PC-3 (cell line): ENCODE data around the gene TNFAIP3. TPM values are rescaled to one million over a fixed set of nuclear protein-coding genes. Genes with fewer than 3 reads are reported as not detected.

Experiments
- ATAC-seq: fragments of 200-7000 bp; cut with Tn5 transposase; 2 replicates; pipeline ENCODE4 v1.9.1; 2020; ENCODE audit warnings: mild to moderate bottlenecking, moderate library complexity
- BruUV-seq: library from RNA; stranded (reverse); fragments of 400-500 nt; replicated peaks from 2 replicates; lab custom pipeline; 2021; lab: Mats Ljungman, UMichigan
- CTCF ChIA-PET: fragments of 300-600 bp; sonication (Branson Sonifier 250); formaldehyde crosslinking; loops from one replicate; lab custom pipeline; 2022; ENCODE audit warnings: antibody characterized with exemption; lab: Charles Lee
- POLR2A ChIA-PET: fragments of 300-600 bp; sonication (Branson Sonifier 250); formaldehyde crosslinking; loops from one replicate; lab custom pipeline; 2022; ENCODE audit warnings: antibody characterized with exemption; ENCODE audit not compliant: unreplicated experiment; lab: Charles Lee
- DNase-seq: peaks from one replicate; pipeline ENCODE4 v3.0.0-alpha.2; 2015
- H2AFZ ChIP-seq: fragments of 300-600 bp; sonication (generic); 2 replicates; pipeline ENCODE4 v1.6.0; 2016; ENCODE audit warnings: antibody characterized with exemption, low read length
- H3F3A ChIP-seq: fragments of 300-600 bp; sonication (generic); one replicate; pipeline ENCODE4 v1.6.0; 2017; ENCODE audit warnings: antibody characterized with exemption, low read length, control low read depth, mild to moderate bottlenecking; ENCODE audit not compliant: unreplicated experiment
- H3K27ac ChIP-seq: fragments of 300-600 bp; sonication (generic); 2 replicates; pipeline ENCODE4 v1.5.1; 2016; ENCODE audit warnings: mild to moderate bottlenecking, low read length
- H3K27me3 ChIP-seq: fragments of 300-600 bp; sonication (generic); 2 replicates; pipeline ENCODE4 v1.6.1; 2016; ENCODE audit warnings: low read length, mixed read lengths
- H3K36me3 ChIP-seq: fragments of 300-600 bp; sonication (generic); 2 replicates; pipeline ENCODE4 v1.6.1; 2016; ENCODE audit warnings: low read depth, mixed run types, low read length, mixed read lengths
- H3K4me1 ChIP-seq: fragments of 300-600 bp; sonication (generic); 2 replicates; pipeline ENCODE4 v1.5.1; 2016; ENCODE audit warnings: low read length; ENCODE audit not compliant: insufficient read depth
- H3K4me2 ChIP-seq: fragments of 300-600 bp; sonication (generic); 2 replicates; pipeline ENCODE4 v1.6.0; 2016; ENCODE audit warnings: low read length
- H3K4me3 ChIP-seq: fragments of 300-600 bp; sonication (generic); 2 replicates; pipeline ENCODE4 v1.5.1; 2016; ENCODE audit warnings: mild to moderate bottlenecking, low read length, mixed read lengths
- H3K79me2 ChIP-seq: fragments of 300-600 bp; sonication (generic); 2 replicates; pipeline ENCODE4 v1.6.1; 2017; ENCODE audit warnings: low read length, mixed read lengths
- H3K9ac ChIP-seq: fragments of 300-600 bp; sonication (generic); 2 replicates; pipeline ENCODE4 v1.6.0; 2016; ENCODE audit warnings: mild to moderate bottlenecking, low read length
- H3K9me2 ChIP-seq: fragments of 300-600 bp; sonication (generic); replicated peaks from 2 replicates; pipeline ENCODE4 v1.6.1; 2016; ENCODE audit warnings: mixed run types, low read length, mixed read lengths
- H3K9me3 ChIP-seq: fragments of 300-600 bp; sonication (generic); 2 replicates; pipeline ENCODE4 v1.6.1; 2016; ENCODE audit warnings: low read length, mixed read lengths
- H4K20me1 ChIP-seq: fragments of 300-600 bp; sonication (generic); 2 replicates; pipeline ENCODE4 v1.6.1; 2016; ENCODE audit warnings: low read length, mixed read lengths
- EZH2 ChIP-seq: fragments of 300-600 bp; sonication (generic); IDR thresholded peaks from one replicate; pipeline ENCODE4 v1.6.1; 2017; ENCODE audit warnings: antibody characterized with exemption, mild to moderate bottlenecking, low read length; ENCODE audit not compliant: unreplicated experiment
- EZH2phosphoT487 ChIP-seq: fragments of 300-600 bp; sonication (generic); IDR thresholded peaks from 2 replicates; pipeline ENCODE4 v1.6.1; 2018; ENCODE audit warnings: mild to moderate bottlenecking, antibody characterized with exemption, low read length, borderline replicate concordance
- intact Hi-C: fragments of 100-400 bp; cut with micrococcal nuclease; formaldehyde crosslinking; loops from 2 replicates; pipeline ENCODE4 v1.9.0; 2023
- total RNA-seq: library from RNA; depleted of rRNA; stranded (reverse); fragments of >200 nt; gene quantifications from 2 replicates; pipeline ENCODE4 v1.2.3, GENCODE V29; 2014
- TF ChIP-seq, protein P1 (sequence below): fragments of 300-600 bp; sonication (generic); conservative IDR thresholded peaks from 2 replicates; pipeline ENCODE4 v1.5.1; 2017; ENCODE audit warnings: antibody characterized with exemption, low read depth, mild to moderate bottlenecking, low read length

The TNFAIP3 gene
- total RNA-seq, 1 experiment from 2014 or later = 21.9 TPM

GRCh38 chr6:137919502-137919823, 52.4 kb downstream of the TNFAIP3 start:
- TF ChIP-seq EZH2phosphoT487 (no peak), EZH2 (no peak)
- TF ChIP-seq, protein P1, sequence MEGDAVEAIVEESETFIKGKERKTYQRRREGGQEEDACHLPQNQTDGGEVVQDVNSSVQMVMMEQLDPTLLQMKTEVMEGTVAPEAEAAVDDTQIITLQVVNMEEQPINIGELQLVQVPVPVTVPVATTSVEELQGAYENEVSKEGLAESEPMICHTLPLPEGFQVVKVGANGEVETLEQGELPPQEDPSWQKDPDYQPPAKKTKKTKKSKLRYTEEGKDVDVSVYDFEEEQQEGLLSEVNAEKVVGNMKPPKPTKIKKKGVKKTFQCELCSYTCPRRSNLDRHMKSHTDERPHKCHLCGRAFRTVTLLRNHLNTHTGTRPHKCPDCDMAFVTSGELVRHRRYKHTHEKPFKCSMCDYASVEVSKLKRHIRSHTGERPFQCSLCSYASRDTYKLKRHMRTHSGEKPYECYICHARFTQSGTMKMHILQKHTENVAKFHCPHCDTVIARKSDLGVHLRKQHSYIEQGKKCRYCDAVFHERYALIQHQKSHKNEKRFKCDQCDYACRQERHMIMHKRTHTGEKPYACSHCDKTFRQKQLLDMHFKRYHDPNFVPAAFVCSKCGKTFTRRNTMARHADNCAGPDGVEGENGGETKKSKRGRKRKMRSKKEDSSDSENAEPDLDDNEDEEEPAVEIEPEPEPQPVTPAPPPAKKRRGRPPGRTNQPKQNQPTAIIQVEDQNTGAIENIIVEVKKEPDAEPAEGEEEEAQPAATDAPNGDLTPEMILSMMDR = no peak
- ChIA-PET POLR2A (no interaction called here), CTCF (no interaction called here)
- Histone ChIP-seq H3F3A (no peaks in the 10 kb centered on the region), H3K36me3 (no peaks in the 10 kb centered on the region), H3K27me3 (no peaks in the 10 kb centered on the region), H4K20me1 (no peaks in the 10 kb centered on the region), H2AFZ (no peak overlapping the region), H3K4me1 (no peaks in the 10 kb centered on the region), H3K27ac (no peak overlapping the region), H3K4me2 (no peak overlapping the region), H3K4me3 (no peak overlapping the region), H3K9ac (no peak overlapping the region), H3K9me3 (no peaks in the 10 kb centered on the region), H3K79me2 (no peaks in the 10 kb centered on the region), H3K9me2 (no peaks in the 10 kb centered on the region)
- intact Hi-C loops = no loop called here
- DNase-seq (no peak), ATAC-seq (no peak)
- BruUV-seq = no TSS peak

DNA sequence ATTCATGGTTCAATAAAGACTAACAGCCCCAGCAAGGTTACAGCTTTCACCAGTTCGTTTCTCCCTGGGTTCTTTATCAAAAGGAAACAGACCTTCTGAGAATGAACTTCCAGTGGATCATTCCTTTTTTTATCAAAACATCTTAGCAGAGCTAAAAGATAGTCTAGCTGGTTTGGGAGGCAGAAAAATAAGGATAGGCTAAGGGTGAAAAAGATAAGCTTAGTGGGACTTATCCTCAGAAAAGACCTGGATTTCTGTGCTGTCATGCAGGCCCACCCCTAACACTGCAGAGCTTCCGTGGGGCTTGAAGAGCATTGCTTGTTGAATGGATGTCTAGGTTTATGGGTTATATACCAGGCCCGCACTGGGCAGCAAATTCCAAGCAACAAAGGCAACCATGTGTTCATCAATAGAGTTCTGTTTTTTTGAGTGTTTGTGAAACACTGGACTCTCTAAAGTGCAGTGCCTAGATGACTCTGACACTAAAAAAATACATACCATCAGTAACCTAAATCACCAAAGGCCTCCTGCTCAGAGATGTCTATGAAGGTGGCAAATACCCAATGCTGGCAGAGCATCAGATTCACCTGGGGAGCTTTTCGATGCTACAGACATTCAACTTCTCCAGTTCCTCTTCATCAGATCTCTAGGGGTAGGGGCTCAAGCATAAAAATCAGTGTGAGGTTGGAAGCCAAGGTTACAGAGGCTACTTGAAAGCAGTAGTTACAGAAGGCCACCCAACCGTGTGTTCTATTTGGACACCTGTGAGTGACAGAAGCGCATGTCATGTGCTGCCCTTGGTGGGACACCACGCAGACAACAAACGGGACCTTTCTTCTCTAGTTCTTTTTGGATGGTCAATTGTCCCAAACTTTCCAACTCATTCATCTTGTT, 53.0 kb downstream of the TNFAIP3 start:
- Histone ChIP-seq H3F3A (no peaks in the 10 kb centered on the region), H3K79me2 (no peaks in the 10 kb centered on the region), H3K4me2 (no peak overlapping the region), H3K4me1 (no peaks in the 10 kb centered on the region), H3K9me3 (no peaks in the 10 kb centered on the region), H2AFZ (no peak overlapping the region), H3K4me3 (no peak overlapping the region), H3K27ac (no peak overlapping the region), H3K36me3 (no peaks in the 10 kb centered on the region), H4K20me1 (no peaks in the 10 kb centered on the region), H3K9me2 (no peaks in the 10 kb centered on the region), H3K9ac (no peak overlapping the region), H3K27me3 (no peaks in the 10 kb centered on the region)
- CTCF ChIA-PET = no interaction called here
- TF ChIP-seq EZH2 (no peak), EZH2phosphoT487 (no peak)
- TF ChIP-seq, protein P1 = no peak
- DNase-seq (no peak), ATAC-seq (no peak)
- intact Hi-C loops = no loop called here
- POLR2A ChIA-PET = no interaction called here
- BruUV-seq = no TSS peak

DNA sequence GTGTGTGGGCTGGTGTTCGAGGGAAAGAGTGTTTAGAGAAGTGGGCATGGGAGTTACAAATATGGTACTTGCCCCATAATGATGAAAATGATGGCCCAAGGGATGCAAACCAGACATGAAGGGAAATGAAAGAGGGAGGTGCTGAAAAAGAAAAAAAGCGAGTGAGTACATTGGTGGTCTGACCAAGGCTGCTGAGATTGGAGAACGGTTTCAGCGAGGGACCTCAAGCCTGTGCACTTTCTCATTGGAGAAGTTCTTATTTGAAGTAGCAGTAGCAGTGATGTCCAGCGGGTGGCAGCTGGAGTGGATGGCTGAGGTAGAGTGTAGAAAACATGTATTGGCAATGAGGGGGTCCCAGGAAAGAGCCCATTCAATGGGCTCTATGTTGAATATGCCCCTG, 54.8 kb downstream of the TNFAIP3 start:
- no peaks in the 10 kb centered on the region for H3K9me2 ChIP-seq
- no peaks in the 10 kb centered on the region for H3K9me3 ChIP-seq
- TF ChIP-seq EZH2phosphoT487 = no peak
- TF ChIP-seq, protein P1 = peak; percentile 35; the same call in 1 of the 2 replicates
- no peak for TF ChIP-seq EZH2
- intact Hi-C loops = no loop called here
- ChIA-PET POLR2A (no interaction called here), CTCF (no interaction called here)
- DNase-seq = no peak
- BruUV-seq = no TSS peak
- ATAC-seq = no peak
- H3K36me3 ChIP-seq = no peaks in the 10 kb centered on the region
- H3K79me2 ChIP-seq = no peaks in the 10 kb centered on the region
- H3K4me2 ChIP-seq = no peak overlapping the region
- no peaks in the 10 kb centered on the region for H3F3A ChIP-seq
- H2AFZ ChIP-seq = no peak overlapping the region
- no peaks in the 10 kb centered on the region for H3K27me3 ChIP-seq
- H3K9ac ChIP-seq = no peak overlapping the region
- no peak overlapping the region for H3K27ac ChIP-seq
- peaks cover 16% of the 10 kb centered on the region for H3K4me1 ChIP-seq
- no peak overlapping the region for H3K4me3 ChIP-seq
- no peaks in the 10 kb centered on the region for H4K20me1 ChIP-seq
